Liver (tissue), 9 donors: ENCODE results near the gene TPRN. TPM values are rescaled to one million over a fixed set of nuclear protein-coding genes. Genes with fewer than 3 reads are reported as not detected.

Source experiments
- DNase-seq: peaks from one replicate; pipeline ENCODE4 v3.0.0-alpha.2; 2017; ENCODE audit warnings: low spot score
- H3K27ac ChIP-seq, 2 donors: one replicate each; pipeline ENCODE4 v1.7.0; 2013; ENCODE audit warnings: inconsistent platforms in 2 of 2, low read length in 2 of 2, control low read depth in 1 of 2, low read depth in 1 of 2, mild to moderate bottlenecking in 1 of 2
- H3K27me3 ChIP-seq, 4 donors: one replicate each; pipeline versions ENCODE4 v1.6.1 to v1.7.0; 2013; ENCODE audit warnings: low read length in 3 of 4, inconsistent platforms in 1 of 4, mild to moderate bottlenecking in 1 of 4, moderate library complexity in 1 of 4; ENCODE audit not compliant: control insufficient read depth in 4 of 4, insufficient read depth in 4 of 4
- H3K36me3 ChIP-seq, 4 donors: one replicate each; pipeline versions ENCODE4 v1.6.1 to v1.7.0; 2013; ENCODE audit warnings: low read length in 3 of 4, mild to moderate bottlenecking in 3 of 4, low read depth in 1 of 4, moderate library complexity in 1 of 4; ENCODE audit not compliant: control insufficient read depth in 4 of 4, insufficient read depth in 3 of 4
- H3K4me1 ChIP-seq, 4 donors: one replicate each; pipeline versions ENCODE4 v1.6.1 to v1.7.0; 2013; ENCODE audit warnings: low read length in 3 of 4, mild to moderate bottlenecking in 3 of 4, moderate library complexity in 1 of 4; ENCODE audit not compliant: control insufficient read depth in 4 of 4, insufficient read depth in 4 of 4
- H3K4me3 ChIP-seq, 3 donors: one replicate each; pipeline versions ENCODE4 v1.6.1 to v1.7.0; 2013; ENCODE audit warnings: low read length in 3 of 3, control low read depth in 1 of 3, low read depth in 1 of 3, mild to moderate bottlenecking in 1 of 3
- H3K9ac ChIP-seq, 2 donors: one replicate each; pipeline ENCODE4 v1.7.0; 2013; ENCODE audit warnings: low read length in 2 of 2, mild to moderate bottlenecking in 2 of 2, moderate library complexity in 2 of 2, control low read depth in 1 of 2, low read depth in 1 of 2
- H3K9me3 ChIP-seq, 4 donors: one replicate each; pipeline versions ENCODE4 v1.6.1 to v1.7.0; 2013; ENCODE audit warnings: low read length in 3 of 4; ENCODE audit not compliant: control insufficient read depth in 4 of 4
- EGR1 ChIP-seq, 2 donors: IDR thresholded peaks; 2 replicates each; pipeline ENCODE4 v1.6.1; 2016 to 2018; ENCODE audit warnings: antibody characterized with exemption in 2 of 2, low read depth in 2 of 2
- FOXA1 ChIP-seq: IDR thresholded peaks from 2 replicates; pipeline ENCODE4 v1.6.1; 2016; ENCODE audit warnings: antibody characterized with exemption
- FOXA2 ChIP-seq: IDR thresholded peaks from 2 replicates; pipeline ENCODE4 v1.6.1; 2016; ENCODE audit warnings: antibody characterized with exemption
- GABPA ChIP-seq, 2 donors: IDR thresholded peaks in 1 of 2; conservative IDR thresholded peaks in 1 of 2; 2 replicates each; pipeline ENCODE4 v1.6.1; 2016; ENCODE audit warnings: antibody characterized with exemption in 2 of 2, mild to moderate bottlenecking in 1 of 2, moderate library complexity in 1 of 2
- HNF4A ChIP-seq, 2 donors: conservative IDR thresholded peaks; 2 replicates each; pipeline ENCODE4 v1.6.1; 2016; ENCODE audit warnings: antibody characterized with exemption in 2 of 2, mild to moderate bottlenecking in 2 of 2
- HNF4G ChIP-seq: IDR thresholded peaks from 2 replicates; pipeline ENCODE4 v1.6.1; 2016; ENCODE audit warnings: antibody characterized with exemption
- JUND ChIP-seq, 2 donors: IDR thresholded peaks; 2 replicates each; pipeline ENCODE4 v1.6.1; 2016; ENCODE audit warnings: antibody characterized with exemption in 2 of 2
- NR2F2 ChIP-seq: IDR thresholded peaks from 2 replicates; pipeline ENCODE4 v1.6.1; 2016; ENCODE audit warnings: antibody characterized with exemption
- RAD21 ChIP-seq, 2 donors: IDR thresholded peaks; 2 replicates each; pipeline ENCODE4 v1.6.1; 2016; ENCODE audit warnings: antibody characterized with exemption in 2 of 2, mild to moderate bottlenecking in 2 of 2
- RXRA ChIP-seq, 2 donors: IDR thresholded peaks; 2 replicates each; pipeline ENCODE4 v1.6.1; 2017 to 2018; ENCODE audit warnings: antibody characterized with exemption in 2 of 2, mild to moderate bottlenecking in 1 of 2
- SP1 ChIP-seq: IDR thresholded peaks from 2 replicates; pipeline ENCODE4 v1.6.1; 2018; ENCODE audit warnings: antibody characterized with exemption, mild to moderate bottlenecking
- TAF1 ChIP-seq: conservative IDR thresholded peaks from 2 replicates; pipeline ENCODE4 v1.6.1; 2016; ENCODE audit warnings: antibody characterized with exemption, mild to moderate bottlenecking
- YY1 ChIP-seq: IDR thresholded peaks from 2 replicates; pipeline ENCODE4 v1.6.1; 2016; ENCODE audit warnings: antibody characterized with exemption, mild to moderate bottlenecking
- WGBS: extraction: QIAGEN DNeasy Blood & Tissue Kit; methylation state at CpG from one replicate; pipeline ENCODE4 v1.1.7; 2013; 5-methylcytosine and 5-hydroxymethylcytosine counted together
- polyA plus RNA-seq, 2 donors: library from polyadenylated mRNA; stranded (reverse) in 1 of 2; unstranded in 1 of 2; fragments of 200-250 nt in 1 of 2; fragments of >200 nt in 1 of 2; fragmentation: Nextera tagmentation in 1 of 2; extraction: Ambion mirVana in 1 of 2; gene quantifications; one replicate each; pipeline versions ENCODE4 v1.2.1 to v1.2.3, GENCODE V29; 2013 to 2015
- total RNA-seq, 2 donors: library from RNA; depleted of rRNA; stranded (reverse); fragments of >200 nt; gene quantifications; one replicate each; pipeline ENCODE4 v1.2.3, GENCODE V29; 2014
- TF ChIP-seq, protein P1 (sequence below): IDR thresholded peaks from 2 replicates; pipeline ENCODE4 v1.6.1; 2016; ENCODE audit warnings: antibody characterized with exemption, mild to moderate bottlenecking
- TF ChIP-seq, protein P2 (sequence below): IDR thresholded peaks from 2 replicates; pipeline ENCODE4 v1.6.1; 2016; ENCODE audit warnings: antibody characterized with exemption
- TF ChIP-seq, protein P3 (sequence below): fragments of 150-350 bp; IDR thresholded peaks from 2 replicates; pipeline ENCODE4 v1.5.1; 2017; ENCODE audit warnings: improper control_type of control experiment, low read depth, low read length; ENCODE audit not compliant: missing input control
- TF ChIP-seq, protein P4 (sequence below): IDR thresholded peaks from 2 replicates; pipeline ENCODE4 v1.6.1; 2016; ENCODE audit warnings: antibody characterized with exemption
- TF ChIP-seq, protein P5 (sequence below): IDR thresholded peaks from 2 replicates; pipeline ENCODE4 v1.6.1; 2016; ENCODE audit warnings: antibody characterized with exemption
- donor health status: healthy.
- donor health status: healthy.
- donor health status: healthy.
- donor health status: healthy.
- donor health status: healthy.

TPRN gene
- total and polyA plus RNA-seq, 4 donors: 5.4 to 20.1 (median 11.1) TPM

DNA sequence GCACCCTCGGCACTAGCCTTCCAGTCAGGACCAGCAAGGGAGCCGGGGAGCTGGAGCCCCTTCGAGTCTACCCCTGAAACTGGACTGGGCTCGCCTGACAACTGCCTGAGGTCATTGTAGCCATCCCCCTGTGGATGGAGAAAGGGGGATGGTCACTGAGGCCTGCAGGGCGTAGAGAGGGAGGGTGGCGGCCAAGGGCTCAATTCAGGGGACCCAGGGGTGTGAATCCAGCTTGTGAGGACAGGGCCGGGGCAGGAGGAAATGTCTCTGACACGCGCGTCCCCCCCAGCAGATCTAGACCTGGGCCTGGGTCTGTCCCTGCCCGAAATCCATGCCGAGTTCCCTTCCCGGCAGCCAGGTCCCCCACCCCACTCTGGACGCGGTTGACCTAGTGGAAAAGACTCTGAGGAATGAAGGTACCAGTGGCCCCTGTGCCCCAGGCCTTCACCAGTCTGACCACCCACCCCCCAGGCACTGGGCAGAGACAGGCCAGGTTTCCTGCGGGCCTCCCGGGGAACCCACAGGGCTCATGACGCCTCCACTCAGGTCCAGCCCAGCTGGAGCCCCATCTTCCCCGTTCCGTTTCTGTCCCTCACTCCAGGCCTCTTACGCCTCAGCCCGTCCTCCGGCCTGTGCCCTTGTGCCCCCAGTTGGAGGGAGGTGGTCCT, 31.0 kb upstream of the TPRN start:
- no peak overlapping the region for H3K9ac ChIP-seq
- no peaks in the 10 kb centered on the region for H3K27me3 ChIP-seq
- TF ChIP-seq YY1: no peak
- no peaks in the 10 kb centered on the region for H3K9me3 ChIP-seq
- no peaks in the 10 kb centered on the region for H3K36me3 ChIP-seq
- 91% methylated on average over 23 of the region's 23 CpGs for WGBS
- no peak overlapping the region for H3K27ac ChIP-seq
- H3K4me1 ChIP-seq: peaks cover 3 to 9% (median 4%) of the 10 kb centered on the region in 4 donors
- no peak overlapping the region for H3K4me3 ChIP-seq
- no peak for DNase-seq

DNA sequence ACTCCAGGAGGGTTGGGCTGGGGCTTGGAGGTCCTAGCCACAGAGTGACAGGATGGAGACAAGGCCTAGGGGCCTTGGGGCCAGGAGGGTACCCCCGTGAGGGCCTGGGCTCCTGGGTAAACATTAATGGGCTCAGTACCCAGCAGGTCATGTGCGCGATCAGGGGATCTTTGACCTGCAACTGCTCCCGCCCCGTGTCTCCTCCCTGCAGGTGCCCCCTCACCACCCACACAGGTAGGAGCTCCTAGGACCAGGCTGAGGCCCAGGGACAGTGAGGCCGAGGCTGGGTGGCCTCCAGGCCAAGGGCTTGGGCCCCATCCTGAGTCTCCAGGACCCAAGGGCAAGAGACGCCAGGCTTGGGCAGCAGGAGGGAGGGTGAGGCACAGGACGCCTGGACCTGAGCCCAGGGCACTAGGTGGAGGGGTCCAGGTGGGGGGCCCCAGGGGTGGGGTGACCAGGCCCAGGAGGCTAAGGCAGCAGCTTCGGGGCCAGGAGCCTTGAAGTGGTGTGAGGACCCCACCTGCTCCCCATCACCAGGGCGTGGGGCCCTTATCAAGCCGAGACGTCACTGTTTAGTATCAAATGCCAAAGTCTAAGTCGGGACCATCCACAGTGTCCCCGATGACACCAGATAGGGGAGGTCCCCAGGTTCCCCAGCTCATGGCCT, 30.3 kb upstream of the TPRN start, which contains the start of gene SLC34A3:
Gene SLC34A3, plus strand, starts transcription at position 197 of the 667 bp plus-strand sequence. CDS start 802 bp downstream, outside the sequence.
- Histone ChIP-seq H3K9ac (no peak within 1 kb of the TSS), H3K27ac (no peak within 1 kb of the TSS), H3K9me3 (no peaks in the 10 kb centered on the region), H3K36me3 (no peaks in the 10 kb centered on the region), H3K27me3 (no peaks in the 10 kb centered on the region), H3K4me3 (no peak within 1 kb of the TSS), H3K4me1 (peaks cover 0 to 4% (median 0%) of the 10 kb centered on the region in 4 donors)
- DNase-seq: no peak
- TF ChIP-seq YY1 (no peak), SP1 (no peak), NR2F2 (no peak), TAF1 (no peak), EGR1 (IDR thresholded peaks at IDR 0.05; ENCODE audit: low read depth in 2 of 2) (no peak), HNF4G (no peak)
- TF ChIP-seq, protein P1, sequence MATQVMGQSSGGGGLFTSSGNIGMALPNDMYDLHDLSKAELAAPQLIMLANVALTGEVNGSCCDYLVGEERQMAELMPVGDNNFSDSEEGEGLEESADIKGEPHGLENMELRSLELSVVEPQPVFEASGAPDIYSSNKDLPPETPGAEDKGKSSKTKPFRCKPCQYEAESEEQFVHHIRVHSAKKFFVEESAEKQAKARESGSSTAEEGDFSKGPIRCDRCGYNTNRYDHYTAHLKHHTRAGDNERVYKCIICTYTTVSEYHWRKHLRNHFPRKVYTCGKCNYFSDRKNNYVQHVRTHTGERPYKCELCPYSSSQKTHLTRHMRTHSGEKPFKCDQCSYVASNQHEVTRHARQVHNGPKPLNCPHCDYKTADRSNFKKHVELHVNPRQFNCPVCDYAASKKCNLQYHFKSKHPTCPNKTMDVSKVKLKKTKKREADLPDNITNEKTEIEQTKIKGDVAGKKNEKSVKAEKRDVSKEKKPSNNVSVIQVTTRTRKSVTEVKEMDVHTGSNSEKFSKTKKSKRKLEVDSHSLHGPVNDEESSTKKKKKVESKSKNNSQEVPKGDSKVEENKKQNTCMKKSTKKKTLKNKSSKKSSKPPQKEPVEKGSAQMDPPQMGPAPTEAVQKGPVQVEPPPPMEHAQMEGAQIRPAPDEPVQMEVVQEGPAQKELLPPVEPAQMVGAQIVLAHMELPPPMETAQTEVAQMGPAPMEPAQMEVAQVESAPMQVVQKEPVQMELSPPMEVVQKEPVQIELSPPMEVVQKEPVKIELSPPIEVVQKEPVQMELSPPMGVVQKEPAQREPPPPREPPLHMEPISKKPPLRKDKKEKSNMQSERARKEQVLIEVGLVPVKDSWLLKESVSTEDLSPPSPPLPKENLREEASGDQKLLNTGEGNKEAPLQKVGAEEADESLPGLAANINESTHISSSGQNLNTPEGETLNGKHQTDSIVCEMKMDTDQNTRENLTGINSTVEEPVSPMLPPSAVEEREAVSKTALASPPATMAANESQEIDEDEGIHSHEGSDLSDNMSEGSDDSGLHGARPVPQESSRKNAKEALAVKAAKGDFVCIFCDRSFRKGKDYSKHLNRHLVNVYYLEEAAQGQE: no peak
- 69% methylated on average over 14 of the region's 14 CpGs for WGBS

DNA sequence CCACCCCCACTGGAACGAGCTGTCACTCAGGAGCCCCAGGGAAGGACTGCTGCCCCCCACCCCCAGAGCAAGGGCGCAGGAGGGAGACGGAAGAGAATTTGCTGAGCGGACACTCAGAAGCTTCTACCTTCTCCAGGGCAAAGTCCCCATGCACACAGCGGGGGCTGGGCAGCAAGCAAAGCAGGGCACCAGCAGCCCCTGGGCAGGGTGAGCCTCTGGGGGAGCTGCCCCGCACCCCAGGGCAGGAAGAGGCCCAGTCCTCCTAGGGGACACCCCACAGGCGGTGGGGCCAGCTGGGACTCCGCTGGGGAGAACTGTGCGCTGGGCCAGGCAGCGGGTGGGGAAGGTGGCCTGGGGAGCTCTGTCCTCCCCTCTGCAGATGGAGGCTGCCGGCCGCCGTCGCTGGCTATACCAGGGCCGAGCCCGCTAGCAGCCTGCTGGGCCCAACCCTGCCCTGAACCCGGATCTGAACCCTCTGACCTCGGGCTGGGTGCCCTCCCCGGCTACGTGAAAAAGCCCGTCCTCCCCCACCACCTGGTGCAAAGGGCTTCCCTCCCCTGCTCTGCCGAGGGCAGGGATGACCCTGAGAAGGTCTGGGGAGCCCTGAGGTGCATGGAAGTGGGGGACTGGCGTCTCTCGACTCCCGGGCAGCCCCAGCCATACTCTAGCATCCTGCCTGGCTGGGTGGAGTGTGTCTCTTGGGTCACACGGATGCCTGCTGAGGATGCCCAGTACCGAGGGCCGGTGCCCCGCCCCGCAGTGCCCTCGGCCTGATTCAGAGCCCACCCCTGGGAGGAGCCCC, 29.6 kb upstream of the TPRN start:
- H3K9ac ChIP-seq: no peak overlapping the region
- H3K4me3 ChIP-seq: no peak overlapping the region
- H3K27ac ChIP-seq: no peak overlapping the region
- no peak for DNase-seq
- no peaks in the 10 kb centered on the region for H3K9me3 ChIP-seq
- H3K4me1 ChIP-seq: peaks cover 0 to 4% (median 0%) of the 10 kb centered on the region in 4 donors
- H3K27me3 ChIP-seq: no peaks in the 10 kb centered on the region
- no peaks in the 10 kb centered on the region for H3K36me3 ChIP-seq
- 45% methylated on average over 31 of the region's 31 CpGs for WGBS
- TF ChIP-seq RXRA (IDR thresholded peaks at IDR 0.05) (no peak), EGR1 (IDR thresholded peaks at IDR 0.05; ENCODE audit: low read depth in 2 of 2) (no peak), GABPA (IDR thresholded peaks at IDR 0.05 in 1 of 2, conservative IDR thresholded peaks at IDR 0.05 in 1 of 2) (no peak), JUND (IDR thresholded peaks at IDR 0.05) (no peak), RAD21 (IDR thresholded peaks at IDR 0.05) (no peak), SP1 (no peak), FOXA2 (no peak), HNF4A (conservative IDR thresholded peaks at IDR 0.05) (no peak), TAF1 (no peak), YY1 (no peak), NR2F2 (no peak), HNF4G (no peak), FOXA1 (no peak)
- TF ChIP-seq, protein P2, sequence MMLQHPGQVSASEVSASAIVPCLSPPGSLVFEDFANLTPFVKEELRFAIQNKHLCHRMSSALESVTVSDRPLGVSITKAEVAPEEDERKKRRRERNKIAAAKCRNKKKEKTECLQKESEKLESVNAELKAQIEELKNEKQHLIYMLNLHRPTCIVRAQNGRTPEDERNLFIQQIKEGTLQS: no peak
- TF ChIP-seq, protein P3, sequence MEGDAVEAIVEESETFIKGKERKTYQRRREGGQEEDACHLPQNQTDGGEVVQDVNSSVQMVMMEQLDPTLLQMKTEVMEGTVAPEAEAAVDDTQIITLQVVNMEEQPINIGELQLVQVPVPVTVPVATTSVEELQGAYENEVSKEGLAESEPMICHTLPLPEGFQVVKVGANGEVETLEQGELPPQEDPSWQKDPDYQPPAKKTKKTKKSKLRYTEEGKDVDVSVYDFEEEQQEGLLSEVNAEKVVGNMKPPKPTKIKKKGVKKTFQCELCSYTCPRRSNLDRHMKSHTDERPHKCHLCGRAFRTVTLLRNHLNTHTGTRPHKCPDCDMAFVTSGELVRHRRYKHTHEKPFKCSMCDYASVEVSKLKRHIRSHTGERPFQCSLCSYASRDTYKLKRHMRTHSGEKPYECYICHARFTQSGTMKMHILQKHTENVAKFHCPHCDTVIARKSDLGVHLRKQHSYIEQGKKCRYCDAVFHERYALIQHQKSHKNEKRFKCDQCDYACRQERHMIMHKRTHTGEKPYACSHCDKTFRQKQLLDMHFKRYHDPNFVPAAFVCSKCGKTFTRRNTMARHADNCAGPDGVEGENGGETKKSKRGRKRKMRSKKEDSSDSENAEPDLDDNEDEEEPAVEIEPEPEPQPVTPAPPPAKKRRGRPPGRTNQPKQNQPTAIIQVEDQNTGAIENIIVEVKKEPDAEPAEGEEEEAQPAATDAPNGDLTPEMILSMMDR: no peak
- TF ChIP-seq, protein P4, sequence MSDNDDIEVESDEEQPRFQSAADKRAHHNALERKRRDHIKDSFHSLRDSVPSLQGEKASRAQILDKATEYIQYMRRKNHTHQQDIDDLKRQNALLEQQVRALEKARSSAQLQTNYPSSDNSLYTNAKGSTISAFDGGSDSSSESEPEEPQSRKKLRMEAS: no peak
- TF ChIP-seq, protein P5, sequence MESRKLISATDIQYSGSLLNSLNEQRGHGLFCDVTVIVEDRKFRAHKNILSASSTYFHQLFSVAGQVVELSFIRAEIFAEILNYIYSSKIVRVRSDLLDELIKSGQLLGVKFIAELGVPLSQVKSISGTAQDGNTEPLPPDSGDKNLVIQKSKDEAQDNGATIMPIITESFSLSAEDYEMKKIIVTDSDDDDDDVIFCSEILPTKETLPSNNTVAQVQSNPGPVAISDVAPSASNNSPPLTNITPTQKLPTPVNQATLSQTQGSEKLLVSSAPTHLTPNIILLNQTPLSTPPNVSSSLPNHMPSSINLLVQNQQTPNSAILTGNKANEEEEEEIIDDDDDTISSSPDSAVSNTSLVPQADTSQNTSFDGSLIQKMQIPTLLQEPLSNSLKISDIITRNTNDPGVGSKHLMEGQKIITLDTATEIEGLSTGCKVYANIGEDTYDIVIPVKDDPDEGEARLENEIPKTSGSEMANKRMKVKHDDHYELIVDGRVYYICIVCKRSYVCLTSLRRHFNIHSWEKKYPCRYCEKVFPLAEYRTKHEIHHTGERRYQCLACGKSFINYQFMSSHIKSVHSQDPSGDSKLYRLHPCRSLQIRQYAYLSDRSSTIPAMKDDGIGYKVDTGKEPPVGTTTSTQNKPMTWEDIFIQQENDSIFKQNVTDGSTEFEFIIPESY: no peak
